HG02610 (cell line): ENCODE data around the gene PTAFR.

Experiments used
- ATAC-seq: cut with Tn5 transposase; IDR thresholded peaks from one replicate; pipeline ENCODE4 v1.9.1; 2021; ENCODE audit warnings: mild to moderate bottlenecking, moderate library complexity; ENCODE audit not compliant: unreplicated experiment

PTAFR gene

GRCh38 chr1:28122183-28122582 is 54.3 kb downstream of the PTAFR start:
- no peak for ATAC-seq

- ATAC-seq, result no peak
These were observed 56.9 kb downstream of the PTAFR start for GRCh38 chr1:28119556-28119955.

DNA sequence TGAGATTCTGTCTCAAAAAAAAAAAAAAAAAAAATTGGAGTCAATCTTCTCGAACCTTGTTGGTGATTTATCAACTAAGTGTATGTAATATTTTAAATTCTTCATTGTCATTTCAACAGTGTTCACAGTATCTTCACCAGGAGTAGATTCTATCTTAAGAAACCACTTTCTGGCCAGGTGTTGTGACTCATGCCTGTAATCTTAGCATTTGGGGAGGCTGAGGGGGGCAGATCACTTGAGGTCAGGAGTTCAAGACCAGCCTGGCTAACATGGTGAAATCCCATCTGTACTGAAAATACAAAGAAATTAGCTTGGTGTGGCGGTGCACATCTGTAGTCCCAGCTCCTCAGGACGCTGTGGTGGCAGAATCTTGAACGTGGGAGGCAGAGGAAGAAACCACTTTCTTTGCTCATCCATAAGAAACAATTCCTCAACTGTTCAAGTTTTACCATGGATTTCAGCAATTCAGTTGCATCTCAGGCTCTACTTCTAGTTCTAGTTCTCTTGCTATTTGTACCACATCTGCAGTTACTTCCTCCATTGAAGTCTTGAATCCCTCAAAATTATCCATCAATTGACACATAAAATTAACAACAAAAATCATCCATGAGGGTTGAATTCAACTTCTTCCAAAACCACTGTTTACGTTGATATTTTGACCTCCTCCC is 57.7 kb downstream of the PTAFR start:
- no peak for ATAC-seq

DNA sequence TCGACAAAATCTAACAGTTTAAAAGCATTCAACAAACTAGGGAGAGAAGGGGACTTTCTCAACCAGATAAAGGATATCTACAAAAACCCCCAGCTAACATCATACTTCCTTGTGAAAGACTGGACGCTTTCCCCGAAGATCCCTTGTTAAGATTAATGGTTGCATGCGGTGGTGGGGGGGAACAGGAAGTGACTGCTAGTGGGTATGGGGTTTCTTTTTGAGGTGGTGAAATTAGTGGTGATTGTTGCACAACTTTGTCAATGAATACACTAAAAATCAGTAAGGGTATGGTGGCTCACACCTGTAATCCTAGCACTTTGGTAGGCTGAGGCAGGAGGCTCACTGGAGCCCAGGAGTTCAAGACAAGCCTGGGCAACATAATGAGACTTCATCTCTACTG is 61.2 kb downstream of the PTAFR start:
- peak; percentile 44 for ATAC-seq

DNA sequence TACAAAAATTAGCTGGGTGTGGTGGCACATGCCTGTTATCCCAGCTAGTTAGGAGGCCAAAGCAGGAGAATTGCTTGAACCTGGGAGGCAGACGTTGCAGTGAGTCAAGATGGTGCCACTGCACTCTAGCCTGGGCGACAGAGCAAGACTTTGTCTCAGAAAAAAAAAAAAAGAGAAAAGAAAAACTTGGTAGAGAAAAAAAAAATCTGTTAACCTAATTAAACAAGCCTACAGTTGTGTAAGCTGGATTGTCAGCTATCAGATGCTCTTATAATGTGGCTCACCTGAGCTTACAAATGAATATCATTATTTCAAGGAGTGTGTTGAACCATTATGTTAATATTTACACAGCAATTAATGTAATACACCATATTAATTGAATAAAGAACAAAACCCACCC is 61.6 kb downstream of the PTAFR start:
- no peak for ATAC-seq

DNA sequence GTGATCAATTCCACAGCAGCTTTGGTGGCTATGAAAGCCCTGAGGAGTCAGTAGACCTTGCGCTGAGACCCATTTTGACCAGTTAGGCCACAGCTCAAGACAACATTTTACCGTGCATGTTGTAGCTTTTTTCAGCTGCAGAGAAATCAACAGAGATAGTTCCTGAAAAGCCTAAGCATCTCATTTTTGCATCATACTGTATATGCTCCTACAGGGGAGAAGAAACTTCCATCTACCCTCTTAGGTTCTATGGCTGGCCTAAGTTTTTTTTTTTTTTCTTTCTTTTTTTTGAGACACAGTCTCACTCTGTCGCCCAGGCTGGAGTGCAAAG is 63.3 kb downstream of the PTAFR start:
- no peak for ATAC-seq

- ATAC-seq, result no peak
These were observed 63.9 kb downstream of the PTAFR start for GRCh38 chr1:28112388-28113241.

GRCh38 chr1:28111157-28111556 is 65.3 kb downstream of the PTAFR start:
- ATAC-seq, result no peak

- no peak for ATAC-seq
These were observed 65.9 kb downstream of the PTAFR start for GRCh38 chr1:28110555-28110954.

GRCh38 chr1:28109639-28110038 is 66.9 kb downstream of the PTAFR start:
- ATAC-seq, result no peak

DNA sequence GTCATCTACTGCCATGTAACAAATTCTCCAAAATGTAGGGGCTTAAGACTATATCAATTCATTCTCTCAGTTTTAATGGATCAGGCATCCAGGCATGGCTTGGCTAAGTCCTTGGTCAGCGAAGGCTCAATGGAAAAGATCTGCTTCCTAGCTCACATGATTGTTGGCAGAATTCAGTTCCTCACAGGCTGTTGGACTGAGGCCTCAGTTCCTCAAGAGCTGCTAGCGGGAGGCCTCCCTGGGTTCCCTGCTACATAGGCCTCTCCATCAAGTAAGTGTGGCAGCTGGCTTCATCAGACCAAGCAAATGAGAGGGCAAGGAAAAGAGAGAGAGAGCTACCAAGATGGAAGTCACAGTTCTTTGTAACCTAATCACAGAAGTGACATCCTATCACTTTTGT is 68.5 kb downstream of the PTAFR start:
- ATAC-seq, result no peak

- no peak for ATAC-seq
These were observed 71.5 kb downstream of the PTAFR start for GRCh38 chr1:28104866-28105467.

GRCh38 chr1:28102189-28102588 is 74.3 kb downstream of the PTAFR start:
- ATAC-seq, result no peak

DNA sequence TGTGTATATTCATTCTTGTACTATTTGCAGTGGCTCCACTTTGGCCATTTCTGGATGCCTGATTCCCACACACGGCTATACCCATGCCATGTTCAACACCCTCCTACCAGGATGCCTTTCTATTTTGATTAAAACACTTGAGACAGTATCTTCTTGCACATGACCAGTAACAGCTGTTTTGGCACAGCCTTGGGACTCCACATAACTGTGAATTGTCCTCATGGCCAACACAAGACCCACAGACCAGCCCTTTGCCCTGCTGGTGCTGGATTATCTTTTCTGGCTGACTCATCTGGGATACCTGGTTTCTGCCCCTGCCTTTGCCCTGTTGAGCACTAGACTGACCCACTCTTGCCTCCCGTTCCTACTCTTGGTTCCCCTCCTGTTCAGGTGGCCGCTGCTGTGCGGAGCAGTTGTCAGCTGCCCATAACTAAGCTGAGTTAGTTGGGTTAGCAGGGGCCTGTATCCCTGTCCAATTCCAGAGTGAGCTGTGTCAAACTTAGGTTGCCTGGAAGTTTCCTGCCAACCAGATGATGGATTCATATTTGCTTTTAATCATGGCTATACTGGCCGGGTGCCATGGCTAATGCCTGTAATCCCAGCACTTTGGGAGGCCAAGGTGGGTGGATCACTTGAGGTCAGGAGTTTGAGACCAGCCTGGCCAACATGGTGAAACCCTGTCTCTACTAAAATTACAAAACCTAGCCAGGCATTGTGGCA is 77.3 kb downstream of the PTAFR start:
- ATAC-seq, result no peak
